HG03103 (cell line): ENCODE data around the gene CRYAB.
"Not testable (repeated sequence)": the region's sequence is repeated elsewhere in the genome, so short reads cannot be mapped to it uniquely, and the experiment has no call there.

ENCODE experiments used
- ATAC-seq: cut with Tn5 transposase; IDR thresholded peaks from one replicate; pipeline ENCODE4 v1.9.1; 2021; ENCODE audit warnings: low read depth; ENCODE audit not compliant: unreplicated experiment

Gene CRYAB

GRCh38 chr11:111910676-111911562 is 651 bp downstream of the CRYAB start:
- ATAC-seq, result no peak

GRCh38 chr11:111909378-111909777 is 2.2 kb downstream of the CRYAB start:
- ATAC-seq, result no peak

- ATAC-seq, result no peak
Measured at GRCh38 chr11:111908639-111909305, 2.8 kb downstream of the CRYAB start.

- no peak for ATAC-seq
Measured at GRCh38 chr11:111906680-111907079, 4.9 kb downstream of the CRYAB start.

- ATAC-seq, result no peak
Measured at GRCh38 chr11:111905411-111905810, 6.2 kb downstream of the CRYAB start.

GRCh38 chr11:111886844-111887243 is 24.7 kb downstream of the CRYAB start:
- no peak for ATAC-seq

GRCh38 chr11:111886032-111886431 is 25.5 kb downstream of the CRYAB start:
- ATAC-seq, result no peak

- not testable (repeated sequence) for ATAC-seq
Measured at GRCh38 chr11:111885053-111885452, 26.5 kb downstream of the CRYAB start.

- ATAC-seq, result no peak
Measured at GRCh38 chr11:111882202-111882601, 29.4 kb downstream of the CRYAB start.

GRCh38 chr11:111879637-111879960 is 32.0 kb downstream of the CRYAB start:
- ATAC-seq, result peak; percentile 4

- ATAC-seq, result peak; percentile 89
Measured at GRCh38 chr11:111878849-111879636, 32.5 kb downstream of the CRYAB start, which contains the start of the genes CFAP68 and FDXACB1. Gene CFAP68 (plus strand): TSS chr11:111879541. CDS start chr11:111879561, 20 bp downstream. Gene FDXACB1 (minus strand): TSS chr11:111879165. CDS start chr11:111879132, 33 bp downstream.

- no peak for ATAC-seq
Measured at GRCh38 chr11:111878385-111878848, 33.2 kb downstream of the CRYAB start.

GRCh38 chr11:111871693-111872161 is 39.8 kb downstream of the CRYAB start:
- ATAC-seq, result no peak

- peak; percentile 80 for ATAC-seq
Measured at GRCh38 chr11:111870886-111871692, 40.5 kb downstream of the CRYAB start, which contains the start of gene ALG9. Gene ALG9 (minus strand): TSS chr11:111871581. CDS start chr11:111871482, 99 bp downstream.

- no peak for ATAC-seq
Measured at GRCh38 chr11:111870522-111870885, 41.1 kb downstream of the CRYAB start.

GRCh38 chr11:111870113-111870512 is 41.5 kb downstream of the CRYAB start:
- no peak for ATAC-seq

- ATAC-seq, result no peak
Measured at GRCh38 chr11:111860257-111860656, 51.3 kb downstream of the CRYAB start.
